Left lobe of liver (tissue), 2 donors: ENCODE results near the gene WDFY4. TPM values are rescaled to one million over a fixed set of nuclear protein-coding genes. Genes with fewer than 3 reads are reported as not detected.

Source experiments
- ATAC-seq: fragments of 200-7000 bp; cut with Tn5 transposase; one replicate; pipeline ENCODE4 v1.9.1; 2020; ENCODE audit warnings: mild to moderate bottlenecking, moderate library complexity
- DNase-seq: peaks from one replicate; pipeline ENCODE4 v3.0.0-alpha.2; 2020; ENCODE audit warnings: low spot score
- total RNA-seq: library from RNA; stranded (reverse); gene quantifications from one replicate; pipeline ENCODE4 v1.2.1, GENCODE V29; 2021
- donor health status: DM: no; HTN: no; CAD: no; lungs with moderate emphysema.
- donor health status: DM: no; HTN: yes; CAD: no.

WDFY4 gene
- total RNA-seq, 1 donor from 2014 or later: 1.3 TPM

DNA sequence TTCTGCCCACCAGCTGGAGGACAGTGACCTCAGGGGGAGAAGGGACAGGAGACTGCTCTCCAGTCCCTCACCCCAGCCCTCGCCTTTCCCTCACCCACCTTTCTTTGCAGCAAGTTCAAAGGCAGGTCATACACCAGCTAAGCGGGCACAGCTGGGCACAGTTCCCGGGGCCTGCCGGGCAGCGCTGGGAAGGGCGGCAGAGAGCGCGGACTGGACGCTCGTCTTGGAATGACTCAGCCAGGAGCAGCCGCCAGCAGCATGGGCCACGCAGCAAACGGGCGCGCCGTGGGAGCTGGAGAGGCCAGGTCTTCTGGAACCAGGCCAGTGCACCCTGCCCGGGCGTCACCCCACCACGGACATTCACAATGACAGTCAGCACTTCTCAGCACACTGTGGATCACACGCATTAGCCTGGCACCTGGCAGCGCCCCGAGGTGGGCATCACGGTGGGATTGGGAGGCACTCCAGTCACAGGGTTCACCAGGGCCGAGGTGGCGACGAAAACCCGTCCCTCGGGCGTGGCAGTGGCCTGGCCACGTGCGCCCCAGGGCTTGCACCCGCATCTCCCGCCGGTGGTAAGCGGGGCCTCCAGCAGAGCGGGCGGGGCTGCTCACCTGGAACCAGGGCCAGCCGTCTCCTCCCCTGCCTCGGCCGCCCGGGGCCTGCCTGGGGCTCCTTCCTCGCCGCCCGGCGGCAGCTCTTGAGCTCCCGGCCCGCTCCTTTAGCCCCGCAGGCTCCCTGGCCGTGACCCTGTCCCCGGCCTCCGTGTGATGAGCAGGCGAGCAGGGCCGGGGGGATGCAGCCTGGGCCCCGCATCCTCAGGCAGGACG is 29.0 kb upstream of the WDFY4 start:
- DNase-seq: peak; percentile 85
- peak; percentile 83 for ATAC-seq

DNA sequence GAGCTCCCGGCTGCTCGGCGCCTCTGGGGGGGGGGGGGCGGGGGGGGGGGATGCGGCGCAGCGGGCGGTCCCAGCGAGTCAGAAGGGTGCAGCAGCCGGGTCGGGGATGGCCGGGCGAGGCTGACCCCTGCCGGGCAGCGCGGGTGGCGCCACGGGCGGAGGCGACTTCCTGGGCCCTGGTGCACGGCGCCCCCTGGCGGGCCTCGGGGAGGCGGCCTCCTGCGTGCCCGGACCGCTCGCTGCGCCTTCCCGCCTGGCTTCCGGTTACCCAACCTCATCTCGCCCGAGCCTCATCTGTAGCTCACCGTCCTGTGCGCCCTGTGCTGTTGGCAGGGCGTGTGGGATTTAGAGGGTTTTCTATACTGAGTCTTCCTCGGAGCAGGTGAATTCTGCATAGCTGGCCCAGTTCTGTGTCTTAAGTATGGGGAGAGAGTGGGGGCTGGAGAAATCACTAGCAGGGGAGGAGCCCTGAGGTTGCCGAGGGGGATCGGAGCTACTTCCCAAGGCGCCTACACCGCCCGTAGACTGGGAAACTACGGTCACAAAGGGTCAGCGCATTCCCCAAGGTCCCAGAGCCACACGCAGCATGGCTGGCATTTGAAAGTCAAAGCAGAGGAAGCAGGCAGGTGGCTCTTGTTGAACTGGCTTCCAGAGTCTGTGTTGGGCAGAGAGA is 28.3 kb upstream of the WDFY4 start:
- DNase-seq: peak; percentile 91
- peak; percentile 94 for ATAC-seq

DNA sequence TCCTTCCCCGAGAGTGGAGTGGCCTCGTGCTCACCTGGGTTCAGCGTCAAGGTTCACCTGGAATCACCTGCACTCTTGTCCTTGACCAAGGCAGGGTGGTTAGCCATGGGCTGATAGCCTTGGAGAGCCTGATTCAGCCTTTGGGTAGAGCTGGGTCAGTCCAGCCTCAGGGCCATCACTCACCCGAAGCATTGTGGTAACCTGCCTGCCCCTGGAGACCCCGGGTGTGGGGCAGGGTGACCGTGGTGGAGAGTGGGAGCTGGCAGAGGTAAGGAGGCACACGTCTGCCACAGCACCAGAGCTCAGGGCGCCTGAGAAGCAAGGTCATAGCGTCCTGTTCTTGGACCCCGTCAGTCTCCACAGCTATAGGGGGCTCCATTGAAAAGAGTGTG is 27.8 kb upstream of the WDFY4 start:
- DNase-seq (no peak), ATAC-seq (no peak)

DNA sequence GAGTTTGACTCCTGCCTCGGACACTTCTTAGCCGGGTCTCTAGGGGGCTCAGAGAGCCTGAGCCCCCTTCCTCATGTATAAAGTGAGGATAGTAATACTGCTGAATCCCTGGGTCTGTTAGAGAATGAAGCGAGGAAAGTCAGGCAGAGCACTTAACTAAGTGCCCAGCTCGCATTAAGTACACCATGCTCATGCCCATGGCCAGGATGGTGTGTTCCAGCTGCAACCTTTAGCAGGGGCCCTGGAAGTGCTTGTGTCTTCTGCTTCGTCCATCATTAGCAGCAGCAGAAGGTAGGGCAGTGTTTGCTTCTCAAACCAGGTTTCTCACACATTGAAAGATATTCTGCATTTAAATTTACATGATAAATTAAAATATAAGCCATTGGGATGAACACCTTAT is 27.3 kb upstream of the WDFY4 start:
- ATAC-seq: no peak
- no peak for DNase-seq

DNA sequence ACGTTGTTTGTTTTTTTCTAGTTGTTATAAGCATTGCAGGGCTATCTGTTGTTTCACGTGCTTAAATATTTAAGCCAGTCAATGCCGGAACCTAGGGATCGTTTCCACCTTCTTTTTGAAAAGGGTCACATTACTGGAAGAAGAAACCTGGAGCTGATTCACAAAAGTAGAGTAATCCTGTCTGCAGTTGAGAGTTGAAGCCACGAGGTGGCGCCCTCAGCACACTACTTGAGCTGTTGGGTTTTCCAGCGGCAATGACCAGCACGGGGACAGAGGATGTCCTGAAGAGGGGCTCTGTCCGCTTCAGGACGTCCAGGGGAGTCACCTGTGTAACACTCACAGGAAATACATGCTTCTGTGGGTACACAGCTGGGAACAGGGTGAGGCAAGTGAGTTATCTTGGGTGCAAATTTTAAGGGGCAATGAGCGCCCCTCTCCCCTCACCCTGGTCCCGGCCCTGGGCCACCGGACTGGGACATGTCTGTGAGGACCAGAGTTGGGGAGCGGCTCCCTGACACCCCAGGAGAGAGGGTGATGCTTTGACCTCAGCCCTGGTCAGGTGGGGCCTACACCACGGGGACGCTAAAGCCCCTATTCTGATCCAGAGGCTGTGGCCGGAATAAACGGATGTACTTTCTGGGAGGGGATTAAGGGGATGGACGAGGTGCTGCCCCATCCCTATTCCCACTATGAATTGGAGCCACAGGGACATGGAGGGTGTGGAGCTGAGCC is 26.3 kb upstream of the WDFY4 start:
- ATAC-seq: peak; percentile 46
- peak; percentile 68 for DNase-seq

DNA sequence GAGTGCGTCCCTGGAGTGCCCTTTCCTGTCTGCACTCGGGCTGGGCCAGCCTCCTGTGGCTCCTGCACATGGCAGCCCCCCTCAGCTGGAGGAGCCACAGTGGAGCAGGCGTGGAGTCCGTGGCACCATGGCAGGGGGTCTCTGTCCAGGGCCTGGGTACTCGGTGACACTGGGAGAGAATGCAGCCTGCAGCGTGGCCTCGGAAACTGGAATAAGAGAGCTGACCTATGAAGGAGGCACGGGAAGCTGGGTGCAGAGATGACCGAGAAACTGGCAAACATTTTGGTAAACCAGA is 25.8 kb upstream of the WDFY4 start:
- no peak for DNase-seq
- ATAC-seq: no peak

DNA sequence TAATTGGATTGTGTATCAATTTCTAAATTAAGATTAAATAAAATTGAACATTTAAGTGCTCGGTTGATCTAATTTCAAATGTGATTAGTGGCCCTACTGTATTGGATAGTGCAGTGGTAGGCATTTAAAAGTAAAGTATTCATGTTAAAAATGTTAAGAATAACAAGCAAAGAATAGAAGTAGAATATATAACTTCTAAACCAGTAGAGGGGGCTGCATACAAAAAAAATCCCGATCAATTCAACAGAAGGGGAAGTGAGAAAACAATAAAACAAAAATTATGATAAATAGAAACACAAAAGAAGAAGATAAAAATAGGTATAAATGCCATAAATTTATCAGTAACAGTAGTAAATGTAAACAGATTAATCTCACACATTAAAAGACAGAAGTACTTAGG is 24.9 kb upstream of the WDFY4 start:
- no peak for DNase-seq
- no peak for ATAC-seq

DNA sequence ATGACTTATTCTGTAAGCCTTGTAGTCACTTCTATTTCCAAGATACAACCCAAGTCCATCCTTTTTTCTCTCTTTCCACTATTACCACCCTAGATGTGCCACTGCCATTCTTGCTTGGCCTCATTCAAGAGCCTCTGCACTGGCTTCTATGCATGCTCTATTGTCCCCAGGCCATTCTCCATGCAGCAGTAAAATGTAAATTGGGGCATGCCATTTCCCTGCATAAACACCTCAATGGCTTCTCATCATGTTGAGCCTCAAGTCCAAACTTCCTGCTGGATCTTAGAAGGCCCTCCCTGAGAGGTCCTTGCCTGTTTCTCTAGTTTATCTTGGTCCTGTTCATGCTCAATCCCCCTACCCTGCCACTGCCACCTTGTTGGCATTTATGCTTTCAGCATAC is 23.2 kb upstream of the WDFY4 start:
- ATAC-seq (no peak), DNase-seq (no peak)

DNA sequence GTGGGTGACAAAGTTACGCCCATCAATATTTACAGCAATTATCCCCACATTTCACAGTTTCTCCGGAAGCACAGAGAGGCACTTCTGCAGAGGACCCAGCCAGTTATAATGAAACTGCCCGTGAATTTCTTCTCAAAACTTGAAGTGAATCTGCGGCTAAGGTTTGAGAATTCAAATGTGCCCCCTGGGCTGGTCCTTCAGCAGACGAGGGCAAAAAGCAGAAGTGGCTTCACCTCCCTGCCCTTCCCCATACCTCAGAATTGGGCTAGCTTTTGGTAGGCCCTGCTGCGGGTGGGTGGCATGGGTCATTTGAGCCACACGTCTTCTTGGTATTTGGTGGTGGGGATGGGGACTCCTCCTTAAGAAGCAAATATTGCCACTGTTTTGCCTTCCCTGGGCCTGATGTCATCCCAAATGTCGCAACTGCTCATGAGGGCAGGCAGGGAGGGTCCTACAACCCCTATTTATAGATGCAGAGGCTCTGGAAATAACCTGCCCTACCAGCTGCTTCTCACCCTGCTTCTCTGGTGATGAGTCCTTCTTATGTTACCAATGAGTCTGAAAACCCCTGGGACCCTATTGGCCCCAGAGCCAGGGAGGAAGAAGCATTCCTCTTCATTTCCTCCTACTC is 16.6 kb upstream of the WDFY4 start:
- ATAC-seq: no peak
- no peak for DNase-seq

DNA sequence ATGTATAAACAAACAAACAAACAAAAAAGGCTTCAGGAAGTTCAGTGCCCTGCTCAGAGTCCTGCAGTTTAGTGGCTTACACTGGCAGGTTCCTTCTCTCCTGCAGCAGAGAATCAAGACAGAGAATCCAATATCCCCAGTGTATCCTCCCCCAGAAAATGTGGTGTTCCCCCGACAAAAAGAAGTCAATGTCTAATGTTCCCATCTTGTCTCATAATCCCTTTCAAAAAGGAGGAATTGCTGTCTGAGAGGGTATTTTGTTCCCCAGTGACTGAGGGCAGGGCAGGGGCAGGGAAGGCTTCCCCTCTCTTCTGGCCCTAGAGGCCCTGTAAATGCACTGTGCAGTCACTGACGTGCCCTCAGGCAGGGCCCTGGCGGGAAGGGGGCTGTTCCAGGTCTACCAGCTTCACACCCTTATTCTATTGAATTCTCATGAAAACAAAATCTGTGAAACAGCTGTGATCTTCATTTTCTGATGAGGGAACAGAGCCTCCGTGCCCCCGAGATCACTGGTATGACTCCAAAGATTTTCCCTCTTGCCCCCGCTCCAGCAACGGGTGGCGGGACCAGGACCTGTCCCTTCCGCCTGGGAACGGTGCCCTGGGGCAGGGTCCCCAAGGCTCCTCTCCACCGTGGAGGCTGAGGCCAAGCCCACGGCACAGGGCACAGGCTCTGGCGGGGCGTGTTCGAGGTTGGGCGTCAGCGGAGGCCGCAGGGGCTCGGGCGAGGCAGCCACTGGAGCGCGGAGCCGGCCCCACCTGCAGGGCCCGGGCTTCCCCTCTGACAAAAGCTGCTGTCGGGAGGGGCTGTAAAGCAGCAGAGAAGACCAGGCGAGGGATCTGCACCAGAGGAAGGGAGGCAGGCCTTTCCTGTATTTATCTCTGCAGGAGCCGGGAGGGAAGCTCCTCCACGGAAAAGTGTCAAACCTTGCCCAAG is 13.4 kb upstream of the WDFY4 start:
- ATAC-seq (no peak), DNase-seq (no peak)

DNA sequence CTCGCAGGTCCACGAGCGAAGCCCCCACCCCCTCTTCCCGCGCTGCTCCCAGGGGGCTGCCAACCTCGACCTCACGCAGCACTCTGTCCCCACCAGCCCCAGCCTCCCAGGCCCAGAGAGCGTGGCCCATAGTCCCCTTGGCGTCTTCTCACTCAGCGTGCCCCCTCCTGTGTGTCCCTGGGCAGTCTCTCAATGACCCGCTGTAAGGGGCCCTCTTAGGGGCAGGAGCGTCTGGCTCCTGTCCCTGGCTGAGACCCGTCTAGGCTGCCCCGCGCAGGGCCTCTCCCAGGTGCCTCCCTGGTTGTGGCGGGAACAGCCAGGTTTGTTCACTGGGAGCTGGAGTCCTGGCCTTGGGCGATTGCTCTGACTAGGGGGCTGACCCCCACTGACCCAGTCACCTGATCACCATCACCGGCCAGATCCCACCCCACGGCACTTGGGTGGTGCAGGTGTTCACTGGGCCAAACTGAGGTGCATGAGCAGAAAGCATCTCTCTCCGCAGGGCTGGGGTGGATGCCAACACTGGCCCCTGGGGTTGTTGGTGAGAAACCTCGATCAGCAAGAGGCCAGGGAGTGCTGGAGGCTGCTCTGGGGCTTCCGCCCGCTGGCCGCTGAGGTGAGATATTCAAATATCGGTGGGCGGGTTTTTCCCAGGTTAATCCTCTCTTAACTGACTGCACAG is 12.6 kb upstream of the WDFY4 start:
- DNase-seq (no peak), ATAC-seq (no peak)

DNA sequence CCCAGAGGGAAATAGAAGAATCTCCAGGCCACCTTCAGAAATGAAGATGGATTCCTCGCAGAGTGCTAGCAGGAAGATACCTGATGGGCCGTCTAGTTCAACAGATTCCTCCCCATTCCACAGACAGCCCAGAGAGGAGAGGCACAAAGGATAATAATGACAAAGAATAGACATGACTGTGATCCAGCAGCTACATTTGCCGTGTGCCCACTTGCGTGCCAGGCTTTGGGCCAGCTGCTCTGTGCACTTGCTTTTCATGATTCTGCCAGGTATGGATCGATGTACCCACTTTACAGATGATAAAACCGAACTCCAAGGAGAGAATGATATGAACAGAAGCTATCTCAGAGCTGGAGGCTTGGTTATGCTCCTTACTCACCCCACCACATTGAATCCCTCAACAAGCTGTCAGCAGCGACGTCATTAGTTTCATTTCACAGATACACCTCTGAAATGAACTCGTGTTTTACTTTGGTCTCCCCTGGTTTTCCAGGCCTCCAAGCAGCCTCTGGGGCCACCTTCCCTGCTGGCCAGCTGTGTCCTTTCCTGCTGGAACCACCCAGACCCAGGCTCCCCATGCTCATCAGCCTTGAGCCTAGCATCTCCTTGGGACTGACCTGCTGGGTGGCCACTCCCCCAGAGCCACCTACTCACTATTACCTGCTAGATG is 11.9 kb upstream of the WDFY4 start:
- DNase-seq (no peak), ATAC-seq (no peak)

DNA sequence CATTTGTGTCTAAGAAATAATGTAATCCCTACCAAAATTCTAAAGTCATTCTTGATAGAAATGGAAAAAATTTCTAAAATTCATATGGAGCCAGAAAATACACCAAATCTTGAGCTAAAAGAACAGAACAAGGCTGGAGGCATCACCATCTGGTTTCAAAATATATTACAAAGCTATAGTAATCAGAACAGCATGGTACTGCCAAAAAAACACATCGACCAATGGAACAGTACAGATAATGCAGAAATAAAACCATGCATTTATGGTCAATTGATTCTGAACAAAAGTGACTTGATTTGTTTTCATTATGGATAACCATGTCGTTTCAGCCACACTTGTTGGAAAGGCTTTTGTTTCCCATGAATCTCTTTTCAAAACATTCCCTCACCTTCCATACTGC is 7.0 kb upstream of the WDFY4 start:
- DNase-seq (no peak), ATAC-seq (no peak)

DNA sequence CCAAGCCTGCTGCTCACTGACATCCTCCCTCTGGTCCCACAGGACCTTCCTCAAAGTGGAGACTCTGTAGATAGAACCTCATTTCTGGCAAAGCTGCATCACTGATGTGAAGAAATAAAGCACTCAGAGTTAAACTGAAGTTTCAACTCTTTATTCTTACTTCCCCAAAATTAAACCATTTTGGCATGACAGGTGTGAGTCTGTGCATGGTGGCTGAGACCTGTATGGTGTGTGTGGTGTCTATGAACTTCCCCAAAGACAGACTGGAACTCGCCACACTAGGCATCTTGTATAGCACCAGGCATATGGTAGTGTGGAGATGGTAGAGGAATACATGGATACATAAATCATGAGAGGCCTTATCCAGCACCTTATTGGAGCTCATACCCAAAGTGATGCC is 6.6 kb upstream of the WDFY4 start:
- no peak for DNase-seq
- no peak for ATAC-seq

DNA sequence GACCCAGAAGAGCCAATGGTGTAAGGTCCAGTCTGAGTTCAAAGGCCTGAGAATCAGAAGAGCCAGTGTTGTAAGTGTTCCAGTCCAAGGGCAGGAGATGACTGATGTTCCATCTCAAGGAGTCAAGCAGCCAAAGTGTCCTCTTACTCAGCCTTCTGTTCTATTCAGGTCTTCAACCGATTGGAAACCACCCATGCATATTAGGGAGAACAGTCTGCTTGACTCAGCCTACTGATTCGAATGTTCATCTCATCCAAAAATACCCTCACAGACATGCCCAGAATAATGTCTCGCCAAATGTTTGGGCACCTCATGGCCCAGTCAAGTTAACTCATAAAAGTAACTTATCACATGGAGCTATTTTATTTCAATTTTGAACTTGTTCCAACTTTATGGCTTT is 2.9 kb upstream of the WDFY4 start:
- DNase-seq (no peak), ATAC-seq (no peak)

DNA sequence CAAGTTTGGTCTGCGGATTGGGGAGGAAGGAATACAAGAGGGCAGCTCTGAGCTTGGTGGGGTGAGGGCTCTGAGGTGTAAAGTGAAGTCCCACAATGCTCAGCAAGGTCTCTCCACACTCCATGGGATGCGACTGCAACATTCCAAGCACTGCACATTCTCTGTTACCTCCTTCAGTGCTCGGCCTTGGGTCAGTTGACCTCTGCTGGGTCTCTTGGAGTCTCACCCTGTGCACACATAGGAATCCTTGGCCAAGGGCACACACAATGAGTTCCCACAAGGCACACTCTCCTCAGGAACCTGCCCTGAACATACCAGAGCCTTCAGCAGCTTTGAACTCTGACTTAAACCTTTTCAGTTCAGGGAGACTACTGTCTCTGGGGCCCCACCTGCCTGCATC is 2.4 kb upstream of the WDFY4 start:
- no peak for ATAC-seq
- no peak for DNase-seq

DNA sequence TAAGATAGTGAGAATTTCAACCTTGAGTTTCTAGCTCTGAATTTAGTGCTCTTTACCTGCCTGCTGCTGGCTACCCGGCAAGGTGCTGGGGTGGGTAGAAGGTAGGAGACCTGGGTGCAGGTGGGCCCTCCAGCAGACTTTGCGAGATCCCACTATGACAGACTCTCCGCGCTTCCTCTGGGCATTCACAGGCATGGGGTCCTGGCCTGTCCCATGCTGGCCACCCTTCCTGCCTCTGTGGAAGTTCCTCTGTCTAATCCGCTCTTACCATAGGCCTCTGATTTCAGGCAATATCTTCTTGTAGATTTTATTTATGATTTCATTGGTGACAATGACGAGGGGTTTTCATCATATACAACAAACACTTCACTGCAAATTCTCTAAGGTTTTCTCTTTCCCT is 1.2 kb upstream of the WDFY4 start:
- DNase-seq (no peak), ATAC-seq (no peak)

DNA sequence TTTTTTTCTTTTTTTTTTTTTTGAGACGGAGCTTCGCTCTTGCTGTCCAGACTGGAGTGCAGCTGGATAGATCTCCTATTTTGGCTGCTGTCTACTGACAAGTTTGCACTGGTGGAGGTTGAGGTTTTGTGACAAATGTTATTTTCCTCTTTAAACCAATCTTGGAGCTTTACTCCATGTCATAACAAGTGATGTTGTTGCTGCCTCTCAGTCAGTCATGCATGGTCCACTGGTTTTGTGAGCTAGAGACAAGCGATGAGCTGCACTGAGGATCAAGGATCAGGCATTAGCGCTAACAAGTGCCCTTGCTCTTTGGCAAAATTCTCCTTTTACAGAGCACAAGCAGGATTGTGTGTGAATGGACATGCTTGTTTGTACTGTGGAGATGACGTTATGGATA is 805 bp upstream of the WDFY4 start:
- ATAC-seq (no peak), DNase-seq (no peak)

DNA sequence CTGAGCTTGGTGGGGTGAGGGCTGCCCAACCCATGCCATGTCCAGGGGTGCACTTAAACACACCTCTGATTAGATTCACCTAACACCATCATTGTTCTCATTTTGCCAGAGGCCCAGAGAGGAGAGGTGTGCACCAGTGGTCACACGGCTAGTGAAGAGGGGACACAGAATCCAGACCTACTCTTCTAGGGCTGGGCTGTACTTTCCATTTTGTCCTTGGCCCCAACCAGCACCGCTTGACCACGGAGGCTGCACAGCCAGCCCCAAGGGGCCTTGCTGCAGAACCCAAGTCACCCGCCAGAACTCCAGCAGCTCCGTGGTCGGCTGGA is 246 bp upstream of the WDFY4 start:
- no peak for DNase-seq
- no peak for ATAC-seq

DNA sequence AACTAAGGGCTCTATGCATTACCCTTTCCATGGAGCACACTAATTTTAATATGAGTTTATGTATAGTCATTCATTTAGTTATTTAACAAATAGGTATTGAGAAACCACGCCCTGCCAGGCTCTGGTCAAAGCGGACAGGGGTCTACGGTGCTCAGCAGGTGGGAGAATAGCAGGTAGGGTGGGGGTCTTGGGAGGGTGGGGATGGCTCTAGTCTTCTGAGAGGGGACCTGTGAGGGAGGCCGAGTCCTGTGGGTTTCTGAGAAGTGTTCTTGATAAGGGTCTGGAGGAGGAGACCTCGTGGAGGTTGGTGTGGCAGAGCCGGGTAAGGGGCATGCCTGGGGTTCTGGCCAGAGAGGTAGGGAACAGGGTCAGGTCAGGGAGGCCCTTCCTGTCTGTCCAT is 1.1 kb downstream of the WDFY4 start:
- no peak for ATAC-seq

More for the DNA sequence above, 1.1 kb downstream of the WDFY4 start:
- no peak for DNase-seq
